ENCODE measurements around the gene PRKACA.

The PRKACA gene

GRCh38 chr19:14116918-14117578, 514 bp downstream of the PRKACA start:
- DNase-seq (ENCODE audit: low read depth): no peak

GRCh38 chr19:14116525-14116917, 1.0 kb downstream of the PRKACA start:
- DNase-seq (ENCODE audit: low read depth): no peak

GRCh38 chr19:14115756-14116155, 1.8 kb downstream of the PRKACA start:
- no peak for DNase-seq (ENCODE audit: low read depth)

GRCh38 chr19:14114854-14115253, 2.7 kb downstream of the PRKACA start:
- DNase-seq (ENCODE audit: low read depth): peak; percentile 34

- DNase-seq (ENCODE audit: low read depth): no peak
Observed at GRCh38 chr19:14114439-14114838, 3.1 kb downstream of the PRKACA start.

- peak; percentile 31 for DNase-seq (ENCODE audit: low read depth)
Observed at GRCh38 chr19:14113762-14114414, 3.7 kb downstream of the PRKACA start.

GRCh38 chr19:14112809-14113385, 4.7 kb downstream of the PRKACA start:
- no peak for DNase-seq (ENCODE audit: low read depth)

- no peak for DNase-seq (ENCODE audit: low read depth)
Observed at GRCh38 chr19:14112051-14112808, 5.3 kb downstream of the PRKACA start.

GRCh38 chr19:14111486-14111885, 6.1 kb downstream of the PRKACA start:
- DNase-seq (ENCODE audit: low read depth): no peak

GRCh38 chr19:14110650-14111049, 6.9 kb downstream of the PRKACA start:
- no peak for DNase-seq (ENCODE audit: low read depth)

- DNase-seq (ENCODE audit: low read depth): no peak
Observed at GRCh38 chr19:14107581-14108461, 9.7 kb downstream of the PRKACA start.

GRCh38 chr19:14106840-14107239, 10.7 kb downstream of the PRKACA start:
- no peak for DNase-seq (ENCODE audit: low read depth)

- no peak for DNase-seq (ENCODE audit: low read depth)
Observed at GRCh38 chr19:14105680-14106079, 11.9 kb downstream of the PRKACA start.

GRCh38 chr19:14103310-14103709, 14.3 kb downstream of the PRKACA start:
- DNase-seq (ENCODE audit: low read depth): no peak

GRCh38 chr19:14102756-14103155, 14.8 kb downstream of the PRKACA start:
- no peak for DNase-seq (ENCODE audit: low read depth)

- no peak for DNase-seq (ENCODE audit: low read depth)
Observed at GRCh38 chr19:14102102-14102696, 15.4 kb downstream of the PRKACA start.

- no peak for DNase-seq (ENCODE audit: low read depth)
Observed at GRCh38 chr19:14101003-14101545, 16.5 kb downstream of the PRKACA start.

- DNase-seq (ENCODE audit: low read depth): no peak
Observed at GRCh38 chr19:14097532-14098151, 19.9 kb downstream of the PRKACA start.

GRCh38 chr19:14096272-14096992, 21.1 kb downstream of the PRKACA start:
- DNase-seq (ENCODE audit: low read depth): no peak

- no peak for DNase-seq (ENCODE audit: low read depth)
Observed at GRCh38 chr19:14094854-14095253, 22.7 kb downstream of the PRKACA start.
